Measurements from ENCODE around the gene OR52D1.

- no peak for TF ChIP-seq EZH2 (IDR thresholded peaks at IDR 0.05; ENCODE audit: insufficient read depth, poor library complexity, severe bottlenecking)
- TF ChIP-seq EZH2phosphoT487 (IDR thresholded peaks at IDR 0.05; ENCODE audit: insufficient read depth, low read depth) = no peak
Measured at GRCh38 chr11:5489576-5490357, 1.3 kb downstream of the OR52D1 start.

Data from GM23248 (cell line).